K562 (cell line): ENCODE data around the gene RSPH3. TPM values are rescaled to one million over a fixed set of nuclear protein-coding genes. Genes with fewer than 3 reads are reported as not detected.

Experiments used
- BRD9 ChIP-seq: fragments of 450-650 bp; IDR thresholded peaks from 2 replicates; pipeline ENCODE4 v1.6.1; 2018; ENCODE audit warnings: low read depth; ENCODE audit not compliant: partially characterized antibody
- EHMT2 ChIP-seq: fragments of 450-650 bp; IDR thresholded peaks from 2 replicates; pipeline ENCODE4 v1.6.1; 2018; ENCODE audit warnings: antibody characterized with exemption
- EP400 ChIP-seq: fragments of 450-650 bp; IDR thresholded peaks from 2 replicates; pipeline ENCODE4 v1.6.1; 2017; ENCODE audit warnings: antibody characterized with exemption, mild to moderate bottlenecking, moderate library complexity
- HSF4 ChIP-seq: fragments of 250-450 bp; sonication (Bioruptor Pico); IDR thresholded peaks from 2 replicates; pipeline ENCODE4 v2.1.2; 2022; ENCODE audit warnings: mild to moderate bottlenecking, moderate library complexity, borderline replicate concordance
- polyA plus RNA-seq, 8 experiments: library from polyadenylated mRNA; depleted of rRNA in 4 of 8; stranded (reverse) in 5 of 8; unstranded in 3 of 8; fragments of >200 nt; fragmentation: Nextera tagmentation in 2 of 8; fragmentation: Illumina TruSeq in 1 of 8; extraction: Ambion mirVana in 2 of 8; extraction: Trizol in 1 of 8; gene quantifications; 2 replicates each; pipeline versions ENCODE4 v1.2.1 to v1.2.3, GENCODE V29; 2011 to 2014; ENCODE audit warnings: inconsistent platforms in 1 of 8, missing spikeins in 1 of 8
- total RNA-seq, 7 experiments: library from RNA; depleted of rRNA in 6 of 7; stranded (reverse); fragments of >200 nt in 6 of 7; fragmentation: Illumina TruSeq in 2 of 7; extraction: Trizol in 2 of 7; gene quantifications; 2 replicates each; pipeline versions ENCODE4 v1.2.1 to v1.2.3, GENCODE V29; 2011 to 2021; ENCODE audit warnings: low replicate concordance in 1 of 7
- TF ChIP-seq, protein P1 (sequence below): fragments of 200-400 bp; formaldehyde crosslinking; IDR thresholded peaks from 2 replicates; pipeline ENCODE4 v1.6.1; 2017; ENCODE audit warnings: mild to moderate bottlenecking, low read depth, low read length, moderate library complexity
- TF ChIP-seq, protein P2 (sequence below): fragments of 250-450 bp; sonication (Bioruptor Pico); IDR thresholded peaks from 2 replicates; pipeline ENCODE4 v1.9.0; 2021; ENCODE audit warnings: mild to moderate bottlenecking, inconsistent platforms
- TF ChIP-seq, protein P3 (sequence below), 2 experiments: IDR thresholded peaks; 2 replicates each; pipeline ENCODE4 v1.6.1; 2012; ENCODE audit warnings: improper control_type of control experiment in 2 of 2, low read depth in 2 of 2, low read length in 2 of 2, borderline replicate concordance in 1 of 2
- TF ChIP-seq, protein P4 (sequence below): sonication (generic); formaldehyde crosslinking; IDR thresholded peaks from 2 replicates; pipeline ENCODE4 v1.8.1; 2022; ENCODE audit warnings: missing genetic modification reagents

RSPH3 gene
- total and polyA plus RNA-seq, 9 of the 15 experiments (the other 6 are each of a cell fraction or from before 2014, with no cell fraction given): 0.52 to 2.9 (median 1.5) TPM

DNA sequence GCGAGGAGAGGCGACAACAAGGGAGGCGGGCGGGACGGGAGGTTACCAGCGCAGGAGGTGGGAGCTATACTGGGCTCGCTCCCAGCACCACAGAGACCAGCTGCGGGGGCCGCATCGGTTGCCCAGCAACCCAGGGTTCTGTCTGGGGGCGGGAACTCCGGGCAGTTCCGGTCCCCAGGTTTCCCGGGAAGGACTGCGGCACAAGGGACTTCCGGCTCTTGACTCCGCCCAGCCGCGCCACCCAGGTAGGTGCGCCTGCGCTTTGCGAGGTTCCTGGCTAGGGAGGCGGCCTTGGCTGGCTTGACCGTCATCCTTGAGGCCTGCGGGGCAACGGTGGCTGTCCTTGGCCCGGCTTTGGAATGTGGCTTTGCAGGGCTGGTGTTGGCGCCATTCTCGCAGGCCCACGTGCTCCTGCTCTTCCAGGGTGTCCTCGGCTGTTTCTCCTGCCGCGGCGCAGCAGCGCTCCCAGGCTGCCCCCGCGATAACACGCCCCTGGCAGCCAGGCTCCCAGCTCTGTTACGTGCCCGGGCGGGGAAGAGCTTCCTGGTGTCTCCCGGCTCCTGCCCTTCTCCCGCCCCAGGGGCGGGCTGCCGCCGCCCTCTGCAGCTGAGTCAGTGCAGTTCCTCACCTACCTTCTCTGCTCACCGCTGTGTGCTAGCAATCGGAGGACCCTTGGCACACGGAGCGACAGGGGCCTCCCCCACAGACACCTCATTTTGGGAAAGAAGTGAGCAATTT is at the start of gene RSPH3 (continued):
- TF ChIP-seq, protein P1, sequence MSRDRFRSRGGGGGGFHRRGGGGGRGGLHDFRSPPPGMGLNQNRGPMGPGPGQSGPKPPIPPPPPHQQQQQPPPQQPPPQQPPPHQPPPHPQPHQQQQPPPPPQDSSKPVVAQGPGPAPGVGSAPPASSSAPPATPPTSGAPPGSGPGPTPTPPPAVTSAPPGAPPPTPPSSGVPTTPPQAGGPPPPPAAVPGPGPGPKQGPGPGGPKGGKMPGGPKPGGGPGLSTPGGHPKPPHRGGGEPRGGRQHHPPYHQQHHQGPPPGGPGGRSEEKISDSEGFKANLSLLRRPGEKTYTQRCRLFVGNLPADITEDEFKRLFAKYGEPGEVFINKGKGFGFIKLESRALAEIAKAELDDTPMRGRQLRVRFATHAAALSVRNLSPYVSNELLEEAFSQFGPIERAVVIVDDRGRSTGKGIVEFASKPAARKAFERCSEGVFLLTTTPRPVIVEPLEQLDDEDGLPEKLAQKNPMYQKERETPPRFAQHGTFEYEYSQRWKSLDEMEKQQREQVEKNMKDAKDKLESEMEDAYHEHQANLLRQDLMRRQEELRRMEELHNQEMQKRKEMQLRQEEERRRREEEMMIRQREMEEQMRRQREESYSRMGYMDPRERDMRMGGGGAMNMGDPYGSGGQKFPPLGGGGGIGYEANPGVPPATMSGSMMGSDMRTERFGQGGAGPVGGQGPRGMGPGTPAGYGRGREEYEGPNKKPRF: no peak
- TF ChIP-seq, protein P2, sequence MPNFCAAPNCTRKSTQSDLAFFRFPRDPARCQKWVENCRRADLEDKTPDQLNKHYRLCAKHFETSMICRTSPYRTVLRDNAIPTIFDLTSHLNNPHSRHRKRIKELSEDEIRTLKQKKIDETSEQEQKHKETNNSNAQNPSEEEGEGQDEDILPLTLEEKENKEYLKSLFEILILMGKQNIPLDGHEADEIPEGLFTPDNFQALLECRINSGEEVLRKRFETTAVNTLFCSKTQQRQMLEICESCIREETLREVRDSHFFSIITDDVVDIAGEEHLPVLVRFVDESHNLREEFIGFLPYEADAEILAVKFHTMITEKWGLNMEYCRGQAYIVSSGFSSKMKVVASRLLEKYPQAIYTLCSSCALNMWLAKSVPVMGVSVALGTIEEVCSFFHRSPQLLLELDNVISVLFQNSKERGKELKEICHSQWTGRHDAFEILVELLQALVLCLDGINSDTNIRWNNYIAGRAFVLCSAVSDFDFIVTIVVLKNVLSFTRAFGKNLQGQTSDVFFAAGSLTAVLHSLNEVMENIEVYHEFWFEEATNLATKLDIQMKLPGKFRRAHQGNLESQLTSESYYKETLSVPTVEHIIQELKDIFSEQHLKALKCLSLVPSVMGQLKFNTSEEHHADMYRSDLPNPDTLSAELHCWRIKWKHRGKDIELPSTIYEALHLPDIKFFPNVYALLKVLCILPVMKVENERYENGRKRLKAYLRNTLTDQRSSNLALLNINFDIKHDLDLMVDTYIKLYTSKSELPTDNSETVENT (CRISPR knock-in tag): peak; percentile 77
- peak; percentile 82 for TF ChIP-seq BRD9
- no peak for TF ChIP-seq HSF4
- TF ChIP-seq EP400: peak; percentile 99
- TF ChIP-seq, protein P3, sequence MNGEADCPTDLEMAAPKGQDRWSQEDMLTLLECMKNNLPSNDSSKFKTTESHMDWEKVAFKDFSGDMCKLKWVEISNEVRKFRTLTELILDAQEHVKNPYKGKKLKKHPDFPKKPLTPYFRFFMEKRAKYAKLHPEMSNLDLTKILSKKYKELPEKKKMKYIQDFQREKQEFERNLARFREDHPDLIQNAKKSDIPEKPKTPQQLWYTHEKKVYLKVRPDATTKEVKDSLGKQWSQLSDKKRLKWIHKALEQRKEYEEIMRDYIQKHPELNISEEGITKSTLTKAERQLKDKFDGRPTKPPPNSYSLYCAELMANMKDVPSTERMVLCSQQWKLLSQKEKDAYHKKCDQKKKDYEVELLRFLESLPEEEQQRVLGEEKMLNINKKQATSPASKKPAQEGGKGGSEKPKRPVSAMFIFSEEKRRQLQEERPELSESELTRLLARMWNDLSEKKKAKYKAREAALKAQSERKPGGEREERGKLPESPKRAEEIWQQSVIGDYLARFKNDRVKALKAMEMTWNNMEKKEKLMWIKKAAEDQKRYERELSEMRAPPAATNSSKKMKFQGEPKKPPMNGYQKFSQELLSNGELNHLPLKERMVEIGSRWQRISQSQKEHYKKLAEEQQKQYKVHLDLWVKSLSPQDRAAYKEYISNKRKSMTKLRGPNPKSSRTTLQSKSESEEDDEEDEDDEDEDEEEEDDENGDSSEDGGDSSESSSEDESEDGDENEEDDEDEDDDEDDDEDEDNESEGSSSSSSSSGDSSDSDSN (IDR thresholded peaks at IDR 0.05; ENCODE audit: borderline replicate concordance in 1 of 2, low read depth in 2 of 2, low read length in 2 of 2): 0 out of 4 replicates have a peak, but pooled peaks of 1 of the 2 experiments have one; percentile 62
- peak; percentile 85 for TF ChIP-seq EHMT2
- TF ChIP-seq, protein P4, sequence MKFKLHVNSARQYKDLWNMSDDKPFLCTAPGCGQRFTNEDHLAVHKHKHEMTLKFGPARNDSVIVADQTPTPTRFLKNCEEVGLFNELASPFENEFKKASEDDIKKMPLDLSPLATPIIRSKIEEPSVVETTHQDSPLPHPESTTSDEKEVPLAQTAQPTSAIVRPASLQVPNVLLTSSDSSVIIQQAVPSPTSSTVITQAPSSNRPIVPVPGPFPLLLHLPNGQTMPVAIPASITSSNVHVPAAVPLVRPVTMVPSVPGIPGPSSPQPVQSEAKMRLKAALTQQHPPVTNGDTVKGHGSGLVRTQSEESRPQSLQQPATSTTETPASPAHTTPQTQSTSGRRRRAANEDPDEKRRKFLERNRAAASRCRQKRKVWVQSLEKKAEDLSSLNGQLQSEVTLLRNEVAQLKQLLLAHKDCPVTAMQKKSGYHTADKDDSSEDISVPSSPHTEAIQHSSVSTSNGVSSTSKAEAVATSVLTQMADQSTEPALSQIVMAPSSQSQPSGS (CRISPR knock-in tag): no peak
